ENCODE results near the gene FASTKD1. TPM values are rescaled to one million over a fixed set of nuclear protein-coding genes. Genes with fewer than 3 reads are reported as not detected.
"Not testable (repeated sequence)": the region's sequence is repeated elsewhere in the genome, so short reads cannot be mapped to it uniquely, and the experiment has no call there.

Gene FASTKD1
- total RNA-seq, 2 experiments from 2014 or later, result 26.8 to 29.0 TPM

GRCh38 chr2:169562519-169562918 is 11.1 kb downstream of the FASTKD1 start:
- no peak overlapping the region for H3K4me3 Mint-ChIP-seq
- H3K36me3 Mint-ChIP-seq (ENCODE audit: low read depth), result peaks cover 35% of the 10 kb centered on the region
- peaks cover 4% of the 10 kb centered on the region for H3K9me3 Mint-ChIP-seq
- H3K4me1 Mint-ChIP-seq, result no peaks in the 10 kb centered on the region
- H3K27me3 Mint-ChIP-seq, result no peaks in the 10 kb centered on the region
- DNase-seq, result no peak
- POLR2A ChIA-PET, result interaction anchor here (0.7 kb wide), 1 partner anchor 22 kb away, joined by 3 read pairs; no protein-coding TSS in a partner anchor
- no peak overlapping the region for H3K27ac Mint-ChIP-seq
- CTCF ChIA-PET, result interaction anchor here (1.0 kb wide), 1 partner anchor 10 kb away, joined by 4 read pairs; no protein-coding TSS in a partner anchor

GRCh38 chr2:169562084-169562483 is 11.6 kb downstream of the FASTKD1 start:
- CTCF ChIA-PET, result interaction anchor here (1.0 kb wide), 1 partner anchor 10 kb away, joined by 4 read pairs; no protein-coding TSS in a partner anchor
- H3K36me3 Mint-ChIP-seq (ENCODE audit: low read depth), result peaks cover 35% of the 10 kb centered on the region
- H3K27me3 Mint-ChIP-seq, POLR2A ChIA-PET, DNase-seq, H3K4me1 Mint-ChIP-seq, H3K27ac Mint-ChIP-seq, H3K9me3 Mint-ChIP-seq, H3K4me3 Mint-ChIP-seq: not testable (repeated sequence)

GRCh38 chr2:169561364-169561763 is 12.3 kb downstream of the FASTKD1 start:
- no peak overlapping the region for H3K4me3 Mint-ChIP-seq
- CTCF ChIA-PET, result no interaction called here
- H3K36me3 Mint-ChIP-seq (ENCODE audit: low read depth), result peaks cover 35% of the 10 kb centered on the region
- DNase-seq, result no peak
- no peaks in the 10 kb centered on the region for H3K27me3 Mint-ChIP-seq
- no peaks in the 10 kb centered on the region for H3K4me1 Mint-ChIP-seq
- POLR2A ChIA-PET, result no interaction called here
- peaks cover 4% of the 10 kb centered on the region for H3K9me3 Mint-ChIP-seq
- no peak overlapping the region for H3K27ac Mint-ChIP-seq

- Mint-ChIP-seq H3K4me1 (no peaks in the 10 kb centered on the region), H3K4me3 (no peak overlapping the region), H3K27me3 (no peaks in the 10 kb centered on the region), H3K36me3 (ENCODE audit: low read depth) (peaks cover 5% of the 10 kb centered on the region), H3K9me3 (no peaks in the 10 kb centered on the region), H3K27ac (no peak overlapping the region)
- ChIA-PET POLR2A (no interaction called here), CTCF (no interaction called here)
- DNase-seq, result no peak
These were observed 26.9 kb downstream of the FASTKD1 start for GRCh38 chr2:169546756-169547155.

- no peaks in the 10 kb centered on the region for H3K27me3 Mint-ChIP-seq
- no peak overlapping the region for H3K4me3 Mint-ChIP-seq
- no peak for DNase-seq
- ChIA-PET POLR2A (no interaction called here), CTCF (interaction anchor here (0.6 kb wide), 1 partner anchor 203 kb away, joined by 3 read pairs; no protein-coding TSS in a partner anchor)
- peaks cover 8% of the 10 kb centered on the region for H3K36me3 Mint-ChIP-seq (ENCODE audit: low read depth)
- H3K27ac Mint-ChIP-seq, result no peak overlapping the region
- no peaks in the 10 kb centered on the region for H3K9me3 Mint-ChIP-seq
- H3K4me1 Mint-ChIP-seq, result no peaks in the 10 kb centered on the region
These were observed 31.2 kb downstream of the FASTKD1 start for GRCh38 chr2:169542433-169542832.

- Mint-ChIP-seq H3K4me1 (no peaks in the 10 kb centered on the region), H3K27ac (no peak overlapping the region), H3K36me3 (ENCODE audit: low read depth) (peaks cover 11% of the 10 kb centered on the region), H3K27me3 (no peaks in the 10 kb centered on the region), H3K9me3 (no peaks in the 10 kb centered on the region), H3K4me3 (no peak overlapping the region)
- CTCF ChIA-PET, result no interaction called here
- no peak for DNase-seq
- POLR2A ChIA-PET, result no interaction called here
These were observed 33.5 kb downstream of the FASTKD1 start for GRCh38 chr2:169540146-169540545.

- H3K27me3 Mint-ChIP-seq, H3K9me3 Mint-ChIP-seq, H3K4me1 Mint-ChIP-seq, H3K4me3 Mint-ChIP-seq, DNase-seq, POLR2A ChIA-PET, H3K27ac Mint-ChIP-seq, CTCF ChIA-PET: not testable (repeated sequence)
- H3K36me3 Mint-ChIP-seq (ENCODE audit: low read depth), result peaks cover 11% of the 10 kb centered on the region
These were observed 34.2 kb downstream of the FASTKD1 start for GRCh38 chr2:169539460-169539859.

GRCh38 chr2:169528271-169528701 is 45.4 kb downstream of the FASTKD1 start:
- POLR2A ChIA-PET, result no interaction called here
- Mint-ChIP-seq H3K4me3 (no peak overlapping the region), H3K27ac (no peak overlapping the region), H3K9me3 (no peaks in the 10 kb centered on the region), H3K36me3 (ENCODE audit: low read depth) (peaks cover 11% of the 10 kb centered on the region), H3K27me3 (no peaks in the 10 kb centered on the region), H3K4me1 (no peaks in the 10 kb centered on the region)
- CTCF ChIA-PET, result interaction anchor here (0.6 to 1.1 kb wide), 2 partner anchors 19 to 403 kb away, joined by 3 read pairs; partner anchors contain the start of gene KLHL41
- peak; percentile 80 for DNase-seq

GRCh38 chr2:169526451-169526850 is 47.2 kb downstream of the FASTKD1 start:
- H3K27ac Mint-ChIP-seq, result no peak overlapping the region
- H3K9me3 Mint-ChIP-seq, result no peaks in the 10 kb centered on the region
- DNase-seq, result no peak
- H3K4me1 Mint-ChIP-seq, result no peaks in the 10 kb centered on the region
- POLR2A ChIA-PET, result no interaction called here
- CTCF ChIA-PET, result no interaction called here
- H3K4me3 Mint-ChIP-seq, result no peak overlapping the region
- peaks cover 9% of the 10 kb centered on the region for H3K36me3 Mint-ChIP-seq (ENCODE audit: low read depth)
- H3K27me3 Mint-ChIP-seq, result no peaks in the 10 kb centered on the region

- Mint-ChIP-seq H3K4me1 (no peaks in the 10 kb centered on the region), H3K27ac (no peak overlapping the region), H3K36me3 (ENCODE audit: low read depth) (peaks cover 6% of the 10 kb centered on the region), H3K4me3 (no peak overlapping the region), H3K9me3 (no peaks in the 10 kb centered on the region), H3K27me3 (no peaks in the 10 kb centered on the region)
- ChIA-PET POLR2A (no interaction called here), CTCF (no interaction called here)
- no peak for DNase-seq
These were observed 48.2 kb downstream of the FASTKD1 start for GRCh38 chr2:169525434-169525833.

- CTCF ChIA-PET, result no interaction called here
- DNase-seq, result no peak
- Mint-ChIP-seq H3K36me3 (ENCODE audit: low read depth) (no peaks in the 10 kb centered on the region), H3K27me3 (no peaks in the 10 kb centered on the region), H3K9me3 (no peaks in the 10 kb centered on the region), H3K27ac (no peak overlapping the region), H3K4me3 (no peak overlapping the region), H3K4me1 (no peaks in the 10 kb centered on the region)
- POLR2A ChIA-PET, result interaction anchor here (0.7 kb wide), 1 partner anchor 30 kb away, joined by 4 read pairs; no protein-coding TSS in a partner anchor
These were observed 50.0 kb downstream of the FASTKD1 start for GRCh38 chr2:169523681-169524080.

GRCh38 chr2:169520896-169521295 is 52.8 kb downstream of the FASTKD1 start:
- Mint-ChIP-seq H3K27ac (no peak overlapping the region), H3K36me3 (ENCODE audit: low read depth) (no peaks in the 10 kb centered on the region), H3K4me1 (no peaks in the 10 kb centered on the region), H3K9me3 (no peaks in the 10 kb centered on the region), H3K4me3 (no peak overlapping the region), H3K27me3 (no peaks in the 10 kb centered on the region)
- ChIA-PET POLR2A (no interaction called here), CTCF (interaction anchor here (1.0 to 1.7 kb wide), 2 partner anchors 14 to 29 kb away, joined by 4 read pairs; no protein-coding TSS in a partner anchor)
- DNase-seq, result no peak

GRCh38 chr2:169516488-169516995 is 57.1 kb downstream of the FASTKD1 start:
- CTCF ChIA-PET; H3K9me3 Mint-ChIP-seq; H3K4me1 Mint-ChIP-seq; POLR2A ChIA-PET; H3K27me3 Mint-ChIP-seq; H3K27ac Mint-ChIP-seq; H3K4me3 Mint-ChIP-seq; DNase-seq; H3K36me3 Mint-ChIP-seq (ENCODE audit: low read depth): not testable (repeated sequence)

- H3K36me3 Mint-ChIP-seq (ENCODE audit: low read depth); DNase-seq; H3K27ac Mint-ChIP-seq; POLR2A ChIA-PET; H3K9me3 Mint-ChIP-seq; H3K4me1 Mint-ChIP-seq; H3K27me3 Mint-ChIP-seq; H3K4me3 Mint-ChIP-seq: not testable (repeated sequence)
- CTCF ChIA-PET, result interaction anchor here (1.1 kb wide), 1 partner anchor 7 kb away, joined by 3 read pairs; no protein-coding TSS in a partner anchor
These were observed 58.9 kb downstream of the FASTKD1 start for GRCh38 chr2:169514758-169515157.

Measured in activated CD4-positive, alpha-beta T cell treated with anti-CD3 and anti-CD28 coated beads, Interleukin-2, amount 10 ng/mL, durations not matched to agents 7 days and 5 days (primary cell).